Right atrium auricular region (tissue), 2 donors: Measurements from ENCODE around the gene COL17A1. TPM values are rescaled to one million over a fixed set of nuclear protein-coding genes. Genes with fewer than 3 reads are reported as not detected.
A peak's percentile ranks its signal among the peaks of the same experiment; 100 is the strongest.

Experiments
- DNase-seq: peaks from one replicate; pipeline ENCODE4 v3.0.0-alpha.2; 2019; ENCODE audit warnings: low spot score
- H3K27ac ChIP-seq, 2 donors: fragments of 200-600 bp; sonication (generic); 1 replicate in 1 of 2; 2 replicates in 1 of 2; pipeline ENCODE4 v1.5.1; 2016 to 2019
- H3K27me3 ChIP-seq, 2 donors: fragments of 200-600 bp; sonication (generic); one replicate each; pipeline versions ENCODE4 v1.5.1 to v1.6.0; 2017 to 2019
- H3K36me3 ChIP-seq: fragments of 200-600 bp; sonication (generic); one replicate; pipeline ENCODE4 v1.5.1; 2016
- H3K4me1 ChIP-seq, 2 donors: fragments of 200-600 bp; sonication (generic); one replicate each; pipeline versions ENCODE4 v1.5.1 to v1.6.0; 2017 to 2019
- H3K4me3 ChIP-seq, 2 donors: fragments of 200-600 bp; sonication (generic); 1 replicate in 1 of 2; 2 replicates in 1 of 2; pipeline ENCODE4 v1.5.1; 2017 to 2019; ENCODE audit warnings: mild to moderate bottlenecking in 1 of 2, moderate library complexity in 1 of 2
- H3K9me3 ChIP-seq, 2 donors: fragments of 200-600 bp; sonication (generic); one replicate each; pipeline ENCODE4 v1.5.1; 2019
- CTCF ChIP-seq, 2 donors: fragments of 200-600 bp; sonication (generic); IDR thresholded peaks; one replicate each; pipeline ENCODE4 v1.5.1; 2019; ENCODE audit warnings: antibody characterized with exemption in 2 of 2
- total RNA-seq, 2 donors: library from RNA; depleted of rRNA; stranded (reverse); fragments of >200 nt; gene quantifications; one replicate each; pipeline ENCODE4 v1.1.0, GENCODE V29; 2016

COL17A1 gene
- total RNA-seq, 2 donors from 2014 or later, result 0.26 to 6.2 TPM

- Histone ChIP-seq H3K27ac (no peak overlapping the region), H3K4me3 (no peak overlapping the region)
Measured at GRCh38 chr10:104081998-104082397, 3.7 kb downstream of the COL17A1 start.

GRCh38 chr10:104080762-104081161 lies 4.9 kb downstream of the COL17A1 start:
- Histone ChIP-seq H3K36me3 (no peaks in the 10 kb centered on the region), H3K4me3 (no peak overlapping the region), H3K9me3 (no peaks in the 10 kb centered on the region), H3K27me3 (no peaks in the 10 kb centered on the region), H3K4me1 (peaks cover 0 to 3% of the 10 kb centered on the region in 2 donors), H3K27ac (no peak overlapping the region)
- no peak for DNase-seq
- TF ChIP-seq CTCF (IDR thresholded peaks at IDR 0.05), result peak in 1 of 2 donors; percentile 28

More at GRCh38 chr10:104081998-104082397, 3.7 kb downstream of the COL17A1 start:
- no peaks in the 10 kb centered on the region for H3K27me3 ChIP-seq
- H3K9me3 ChIP-seq, result no peaks in the 10 kb centered on the region
- H3K36me3 ChIP-seq, result no peaks in the 10 kb centered on the region
- no peak for TF ChIP-seq CTCF (IDR thresholded peaks at IDR 0.05)
- peaks cover 0 to 3% of the 10 kb centered on the region in 2 donors for H3K4me1 ChIP-seq
- DNase-seq, result no peak

- Histone ChIP-seq H3K4me3 (no peak overlapping the region), H3K27ac (no peak overlapping the region), H3K27me3 (no peaks in the 10 kb centered on the region), H3K36me3 (no peaks in the 10 kb centered on the region), H3K4me1 (peaks cover 0 to 3% of the 10 kb centered on the region in 2 donors), H3K9me3 (no peaks in the 10 kb centered on the region)
- TF ChIP-seq CTCF (IDR thresholded peaks at IDR 0.05), result no peak
- DNase-seq, result no peak
Measured at GRCh38 chr10:104077663-104078151, 8.0 kb downstream of the COL17A1 start.

- no peaks in the 10 kb centered on the region for H3K9me3 ChIP-seq
- no peak for TF ChIP-seq CTCF (IDR thresholded peaks at IDR 0.05)
- no peak overlapping the region for H3K4me3 ChIP-seq
Measured at GRCh38 chr10:104077247-104077646, 8.4 kb downstream of the COL17A1 start.

GRCh38 chr10:104076743-104077160 lies 8.9 kb downstream of the COL17A1 start:
- no peaks in the 10 kb centered on the region for H3K9me3 ChIP-seq
- peaks cover 0 to 3% of the 10 kb centered on the region in 2 donors for H3K4me1 ChIP-seq
- no peaks in the 10 kb centered on the region for H3K27me3 ChIP-seq
- no peaks in the 10 kb centered on the region for H3K36me3 ChIP-seq
- no peak overlapping the region for H3K4me3 ChIP-seq
- no peak overlapping the region for H3K27ac ChIP-seq
- DNase-seq, result peak; percentile 72
- TF ChIP-seq CTCF (IDR thresholded peaks at IDR 0.05), result no peak

More at GRCh38 chr10:104077247-104077646, 8.4 kb downstream of the COL17A1 start:
- no peak for DNase-seq
- Histone ChIP-seq H3K4me1 (peaks cover 0 to 3% of the 10 kb centered on the region in 2 donors), H3K27ac (peak overlapping the region in 1 of 2 donors; percentile 15), H3K36me3 (no peaks in the 10 kb centered on the region), H3K27me3 (no peaks in the 10 kb centered on the region)

- Histone ChIP-seq H3K36me3 (no peaks in the 10 kb centered on the region), H3K9me3 (no peaks in the 10 kb centered on the region), H3K27me3 (no peaks in the 10 kb centered on the region), H3K4me3 (no peak overlapping the region), H3K27ac (no peak overlapping the region), H3K4me1 (peaks cover 0 to 3% of the 10 kb centered on the region in 2 donors)
- no peak for TF ChIP-seq CTCF (IDR thresholded peaks at IDR 0.05)
- no peak for DNase-seq
Measured at GRCh38 chr10:104074505-104074904, 11.2 kb downstream of the COL17A1 start.
